GM23338 (cell line): ENCODE data around the gene ZNF391. TPM values are rescaled to one million over a fixed set of nuclear protein-coding genes. Genes with fewer than 3 reads are reported as not detected.

Source experiments
- CREB1 ChIP-seq: fragments of 250-450 bp; sonication (Bioruptor Pico); IDR thresholded peaks from 2 replicates; pipeline ENCODE4 v1.5.0; 2020; ENCODE audit warnings: low read depth, mild to moderate bottlenecking, moderate library complexity
- CTCF ChIP-seq, 2 experiments: fragments of 200-600 bp in 1 of 2; sonication (generic) in 1 of 2; conservative IDR thresholded peaks; 2 replicates each; pipeline versions ENCODE4 v1.5.1 to v1.6.1; 2016 to 2017; ENCODE audit warnings: antibody characterized with exemption in 2 of 2, low read depth in 2 of 2, mild to moderate bottlenecking in 2 of 2, moderate library complexity in 1 of 2
- ETS1 ChIP-seq: IDR thresholded peaks from 2 replicates; pipeline ENCODE4 v1.6.1; 2016; ENCODE audit warnings: antibody characterized with exemption
- EZH2phosphoT487 ChIP-seq: fragments of 200-600 bp; sonication (generic); IDR thresholded peaks from one replicate; pipeline ENCODE4 v1.8.1; 2018; ENCODE audit warnings: antibody characterized with exemption; ENCODE audit not compliant: unreplicated experiment
- JUNB ChIP-seq: IDR thresholded peaks from one replicate; pipeline ENCODE4 v1.6.1; 2016; ENCODE audit warnings: antibody characterized with exemption; ENCODE audit not compliant: unreplicated experiment
- NANOG ChIP-seq: IDR thresholded peaks from 2 replicates; pipeline ENCODE4 v1.6.1; 2016; ENCODE audit warnings: antibody characterized with exemption, borderline replicate concordance
- POLR2AphosphoS5 ChIP-seq: IDR thresholded peaks from 2 replicates; pipeline ENCODE4 v1.6.1; 2016; ENCODE audit warnings: antibody characterized with exemption, low read depth
- REST ChIP-seq: IDR thresholded peaks from one replicate; pipeline ENCODE4 v1.6.1; 2018; ENCODE audit warnings: antibody characterized with exemption; ENCODE audit not compliant: unreplicated experiment
- STAT1 ChIP-seq: IDR thresholded peaks from one replicate; pipeline ENCODE4 v1.6.1; 2016; ENCODE audit warnings: antibody characterized with exemption; ENCODE audit not compliant: unreplicated experiment
- ZNF462 ChIP-seq: fragments of 250-450 bp; sonication (Bioruptor Pico); IDR thresholded peaks from 2 replicates; pipeline ENCODE4 v1.5.0; 2020; ENCODE audit warnings: mild to moderate bottlenecking, moderate library complexity
- polyA plus RNA-seq: library from polyadenylated mRNA; unstranded; fragments of >200 nt; fragmentation: Nextera tagmentation; extraction: Ambion mirVana; gene quantifications from 2 replicates; pipeline ENCODE4 v1.2.1, GENCODE V29; 2016
- total RNA-seq: library from RNA; depleted of rRNA; stranded (reverse); fragments of >200 nt; shearing (Covaris generic); gene quantifications from 2 replicates; pipeline ENCODE4 v1.2.3, GENCODE V29; 2014

ZNF391 gene
- total and polyA plus RNA-seq, 2 experiments from 2014 or later, result 11.4 to 22.5 TPM

- TF ChIP-seq ZNF462 (CRISPR knock-in tag), result no peak
- TF ChIP-seq CTCF (conservative IDR thresholded peaks at IDR 0.05; ENCODE audit: low read depth in 2 of 2), result no peak
- no peak for TF ChIP-seq STAT1
- TF ChIP-seq ETS1, result no peak
- TF ChIP-seq REST, result no peak
- TF ChIP-seq POLR2AphosphoS5, result no peak
- TF ChIP-seq NANOG, result no peak
- no peak for TF ChIP-seq EZH2phosphoT487
- no peak for TF ChIP-seq CREB1 (CRISPR knock-in tag)
- TF ChIP-seq JUNB, result no peak
These were observed 40.4 kb downstream of the ZNF391 start (continued) for GRCh38 chr6:27428966-27429365.
